ENCODE measurements around the gene BCR. TPM values are rescaled to one million over a fixed set of nuclear protein-coding genes. Genes with fewer than 3 reads are reported as not detected.
A peak's percentile ranks its signal among the peaks of the same experiment; 100 is the strongest.

Gene BCR
- total RNA-seq, 1 donor from 2014 or later: 57.2 TPM

DNA sequence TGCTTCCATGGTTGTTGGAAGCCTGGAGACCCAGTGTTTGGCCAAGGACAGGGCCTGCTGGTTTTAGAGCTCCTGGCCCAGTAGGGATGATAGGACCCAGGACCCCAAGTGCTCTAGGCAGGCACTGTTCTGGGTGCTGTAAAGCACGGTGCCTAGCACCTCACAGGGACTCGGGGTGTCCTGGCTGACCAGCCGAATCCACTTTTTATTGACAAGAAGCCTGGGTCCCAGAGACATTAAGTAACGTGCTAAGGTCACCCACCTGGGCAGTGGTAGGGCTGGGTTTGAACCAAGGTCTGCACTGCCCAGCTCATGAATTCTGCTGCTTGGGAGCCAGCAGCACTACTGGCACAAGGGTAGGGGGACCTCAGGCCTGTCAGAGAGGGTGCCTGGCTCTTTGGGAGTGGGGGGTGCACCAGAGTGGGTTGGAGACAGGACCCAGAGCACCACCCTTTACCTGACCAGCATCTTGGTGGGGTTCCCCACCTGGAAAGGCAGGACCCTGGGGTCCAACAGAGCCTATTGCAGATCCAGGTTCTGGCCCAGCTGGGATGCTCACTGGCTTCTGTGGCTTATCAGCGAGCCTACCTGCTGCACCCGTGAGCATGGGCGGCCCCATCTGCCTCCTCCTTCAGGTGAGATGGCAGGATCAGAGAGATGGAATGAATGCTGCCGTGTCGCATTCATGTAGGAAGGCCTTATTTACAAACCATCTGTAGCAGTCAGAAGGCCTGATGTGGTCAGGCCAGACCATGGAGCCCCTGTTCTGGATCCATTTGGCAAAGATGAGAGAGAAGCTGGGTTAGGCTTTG lies 52.0 kb downstream of the BCR start:
- H3K4me3 ChIP-seq: no peak overlapping the region
- peaks cover 53% of the 10 kb centered on the region for H3K4me1 ChIP-seq
- no peaks in the 10 kb centered on the region for H3K9me3 ChIP-seq
- no peak for TF ChIP-seq CTCF (IDR thresholded peaks at IDR 0.05)
- no peaks in the 10 kb centered on the region for H3K36me3 ChIP-seq
- no peak for ATAC-seq
- no peak for DNase-seq
- intact Hi-C loops (cut with DNase I): no loop called here
- H3K27ac ChIP-seq: peak overlapping the region; percentile 57
- H3K27me3 ChIP-seq (ENCODE audit: low read depth): no peaks in the 10 kb centered on the region

DNA sequence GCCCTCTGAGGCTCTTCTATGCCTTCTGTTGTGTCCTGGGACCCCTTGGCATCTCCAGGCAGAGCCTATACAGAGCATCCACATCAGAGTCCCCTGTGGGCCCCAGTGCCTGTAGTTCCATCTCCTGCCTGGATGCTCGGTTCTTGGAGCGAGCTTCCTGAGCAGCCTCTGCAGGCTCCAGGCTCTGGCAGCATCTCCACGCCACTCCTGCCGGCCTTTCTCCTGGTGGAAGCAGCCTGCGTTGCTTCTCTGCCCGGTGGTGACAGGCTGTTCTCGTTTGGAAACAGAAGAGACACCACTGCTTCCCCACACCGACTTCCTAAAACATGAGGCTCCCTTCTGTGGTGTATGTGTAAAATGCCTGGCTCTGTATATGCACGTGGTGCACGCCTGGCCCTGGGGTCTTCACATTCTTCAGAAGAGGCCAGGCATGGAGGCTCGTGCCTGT lies 52.8 kb downstream of the BCR start:
- Histone ChIP-seq H3K4me1 (peaks cover 55% of the 10 kb centered on the region), H3K36me3 (no peaks in the 10 kb centered on the region)
- intact Hi-C loops (cut with DNase I): no loop called here

GRCh38 chr22:23233752-23234408 lies 53.6 kb downstream of the BCR start:
- Histone ChIP-seq H3K36me3 (no peaks in the 10 kb centered on the region), H3K4me1 (peaks cover 59% of the 10 kb centered on the region), H3K27me3 (ENCODE audit: low read depth) (no peaks in the 10 kb centered on the region), H3K9me3 (no peaks in the 10 kb centered on the region), H3K27ac (no peak overlapping the region), H3K4me3 (no peak overlapping the region)
- TF ChIP-seq CTCF (IDR thresholded peaks at IDR 0.05): no peak
- intact Hi-C loops (cut with DNase I): no loop called here
- ATAC-seq: no peak
- no peak for DNase-seq

More for the DNA sequence above, 52.8 kb downstream of the BCR start:
- H3K27ac ChIP-seq: no peak overlapping the region
- H3K9me3 ChIP-seq: no peaks in the 10 kb centered on the region
- DNase-seq (no peak), ATAC-seq (peak in 1 of 2 donors; percentile 5)
- no peak for TF ChIP-seq CTCF (IDR thresholded peaks at IDR 0.05)
- H3K27me3 ChIP-seq (ENCODE audit: low read depth): no peaks in the 10 kb centered on the region
- H3K4me3 ChIP-seq: no peak overlapping the region

DNA sequence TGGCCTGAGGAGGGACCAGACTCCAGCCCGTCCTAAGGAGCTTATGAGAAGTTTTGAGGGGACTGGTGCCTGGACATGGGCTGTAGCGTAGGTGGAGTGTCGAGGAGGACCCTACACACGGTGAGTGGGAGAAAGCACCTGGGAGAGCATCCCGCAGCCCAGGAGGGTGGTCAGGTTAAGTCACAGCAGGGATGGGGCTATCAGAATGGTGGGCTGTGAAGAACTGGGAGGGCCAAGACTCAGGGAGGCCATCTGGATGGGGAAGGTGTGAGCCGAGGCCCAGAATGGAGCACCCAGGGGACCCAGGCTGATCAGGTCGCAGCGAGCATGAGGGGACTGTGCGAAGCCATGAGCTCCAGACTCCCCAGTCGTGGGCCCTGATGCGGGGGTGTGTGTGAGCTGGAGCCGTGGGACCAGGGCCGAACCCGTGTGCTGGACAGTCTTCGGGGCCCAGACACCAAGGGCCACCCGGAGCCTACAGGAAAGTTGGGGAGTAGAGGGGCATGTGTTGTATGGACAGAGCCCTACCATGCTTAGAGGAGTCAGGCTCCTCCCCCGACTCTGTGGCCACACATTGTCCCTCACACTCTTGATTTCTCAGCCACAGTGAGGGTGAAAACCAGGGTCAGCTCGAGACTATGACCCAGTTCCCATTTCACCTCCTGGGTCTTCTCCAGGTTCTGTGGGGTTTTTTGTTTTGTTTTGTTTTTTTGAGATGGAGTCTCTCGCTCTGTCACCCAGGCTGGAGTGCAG lies 54.3 kb downstream of the BCR start:
- Histone ChIP-seq H3K4me1 (peaks cover 59% of the 10 kb centered on the region), H3K4me3 (no peak overlapping the region), H3K27me3 (ENCODE audit: low read depth) (no peaks in the 10 kb centered on the region), H3K27ac (no peak overlapping the region), H3K36me3 (no peaks in the 10 kb centered on the region), H3K9me3 (no peaks in the 10 kb centered on the region)
- DNase-seq (no peak), ATAC-seq (no peak)
- no peak for TF ChIP-seq CTCF (IDR thresholded peaks at IDR 0.05)
- intact Hi-C loops (cut with DNase I): no loop called here

GRCh38 chr22:23235425-23235824 lies 55.1 kb downstream of the BCR start:
- H3K4me1 ChIP-seq: peaks cover 59% of the 10 kb centered on the region
- no peak for TF ChIP-seq CTCF (IDR thresholded peaks at IDR 0.05)

More at GRCh38 chr22:23235425-23235824, 55.1 kb downstream of the BCR start:
- no peak overlapping the region for H3K4me3 ChIP-seq
- no peak overlapping the region for H3K27ac ChIP-seq
- H3K9me3 ChIP-seq: no peaks in the 10 kb centered on the region
- no peaks in the 10 kb centered on the region for H3K36me3 ChIP-seq
- DNase-seq (no peak), ATAC-seq (no peak)
- no peaks in the 10 kb centered on the region for H3K27me3 ChIP-seq (ENCODE audit: low read depth)
- intact Hi-C loops (cut with DNase I): no loop called here
